Stimulated activated CD4-positive, alpha-beta T cell treated with anti-CD3 and anti-CD28 coated beads, Interleukin-12 subunit alpha, Interleukin-12 subunit beta, amount 100 ng/mL, for 24 hours (primary cell): Measurements from ENCODE around the gene DCP1B.

Experiments used
- DNase-seq, 2 experiments: peaks; one replicate each; pipeline ENCODE4 v3.0.0-alpha.2; 2020; ENCODE audit warnings: low read depth in 2 of 2

DCP1B gene

GRCh38 chr12:1935242-1935641 lies 69.0 kb downstream of the DCP1B start:
- DNase-seq = no peak

GRCh38 chr12:1934831-1935230 lies 69.4 kb downstream of the DCP1B start:
- DNase-seq = no peak

- DNase-seq = no peak
Measured at GRCh38 chr12:1934068-1934467, 70.2 kb downstream of the DCP1B start.

- no peak for DNase-seq
Measured at GRCh38 chr12:1933342-1934051, 70.8 kb downstream of the DCP1B start.

- no peak for DNase-seq
Measured at GRCh38 chr12:1932264-1932777, 71.9 kb downstream of the DCP1B start.

GRCh38 chr12:1931642-1932041 lies 72.6 kb downstream of the DCP1B start:
- DNase-seq = no peak

- DNase-seq = no peak
Measured at GRCh38 chr12:1930803-1931597, 73.3 kb downstream of the DCP1B start.

- DNase-seq = no peak
Measured at GRCh38 chr12:1929985-1930802, 74.1 kb downstream of the DCP1B start.

- no peak for DNase-seq
Measured at GRCh38 chr12:1929241-1929984, 74.8 kb downstream of the DCP1B start.

GRCh38 chr12:1928439-1929121 lies 75.7 kb downstream of the DCP1B start:
- no peak for DNase-seq

- DNase-seq = no peak
Measured at GRCh38 chr12:1927751-1928351, 76.4 kb downstream of the DCP1B start.

GRCh38 chr12:1927051-1927680 lies 77.1 kb downstream of the DCP1B start:
- no peak for DNase-seq

GRCh38 chr12:1926251-1926657 lies 78.0 kb downstream of the DCP1B start:
- no peak for DNase-seq

- no peak for DNase-seq
Measured at GRCh38 chr12:1925684-1926006, 78.6 kb downstream of the DCP1B start.

GRCh38 chr12:1924996-1925683 lies 79.1 kb downstream of the DCP1B start:
- DNase-seq = no peak

GRCh38 chr12:1922985-1923384 lies 81.3 kb downstream of the DCP1B start:
- DNase-seq = no peak

- no peak for DNase-seq
Measured at GRCh38 chr12:1922075-1922709, 82.1 kb downstream of the DCP1B start.

- DNase-seq = no peak
Measured at GRCh38 chr12:1920971-1921370, 83.3 kb downstream of the DCP1B start.

- DNase-seq = no peak
Measured at GRCh38 chr12:1920436-1920835, 83.8 kb downstream of the DCP1B start.
